K562 (cell line): ENCODE data around the gene ERGIC1. TPM values are rescaled to one million over a fixed set of nuclear protein-coding genes. Genes with fewer than 3 reads are reported as not detected.
"Not testable (repeated sequence)": the region's sequence is repeated elsewhere in the genome, so short reads cannot be mapped to it uniquely, and the experiment has no call there.

Experiments
- ATAC-seq: fragments of 200-7000 bp; cut with Tn5 transposase; 3 replicates; pipeline ENCODE4 v1.9.1; 2020; ENCODE audit warnings: moderate library complexity
- BruUV-seq: library from RNA; stranded (reverse); fragments of 400-500 nt; replicated peaks from 2 replicates; lab custom pipeline; 2021; lab: Mats Ljungman, UMichigan
- CTCF ChIA-PET: fragments of 300-600 bp; formaldehyde crosslinking; extraction: SDS; loops from one replicate; lab custom pipeline; 2021; ENCODE audit warnings: low intra/inter-chr PET ratio; lab: Yijun Ruan, JAX
- POLR2A ChIA-PET: fragments of 300-600, 350-650 bp; sonication (Branson Sonifier 250); formaldehyde crosslinking; extraction: SDS; loops from one replicate; lab custom pipeline; 2021; ENCODE audit warnings: antibody characterized with exemption, inconsistent platforms; lab: Yijun Ruan, JAX
- DNase-seq, 4 experiments: peaks; one replicate each; pipeline versions ENCODE4 v3.0.0 to v3.0.0-alpha.2; 2011 to 2018; ENCODE audit warnings: low spot score in 3 of 4, mixed read lengths in 3 of 4; ENCODE audit errors: extremely low read depth in 1 of 4
- FAIRE-seq: peaks from 2 replicates; lab custom pipeline; 2011; peaks lifted over from hg19 to GRCh38; lab: Jason Lieb, UNC
- H2AFZ ChIP-seq: 2 replicates; pipeline ENCODE4 v1.6.0; 2011; ENCODE audit warnings: low read depth, low read length, control low read depth, inconsistent platforms
- H3K27ac ChIP-seq: fragments of 200-600 bp; 3 replicates; pipeline ENCODE4 v1.8.0; 2011; ENCODE audit warnings: low read depth, mild to moderate bottlenecking, control low read depth, inconsistent platforms, low read length, moderate library complexity, mixed read lengths; ENCODE audit errors: extremely low read depth
- H3K27me3 ChIP-seq, 2 experiments: fragments of 300-600 bp in 1 of 2; 2 replicates in 1 of 2; 3 replicates in 1 of 2; pipeline versions ENCODE4 v1.6.0 to v1.8.0; 2011; ENCODE audit warnings: inconsistent platforms in 2 of 2, low read length in 2 of 2, mild to moderate bottlenecking in 1 of 2, mixed read lengths in 1 of 2, moderate library complexity in 1 of 2; ENCODE audit not compliant: control insufficient read depth in 2 of 2, insufficient read depth in 2 of 2
- H3K36me3 ChIP-seq: fragments of 300-600 bp; 3 replicates; pipeline ENCODE4 v1.8.0; 2011; ENCODE audit warnings: mild to moderate bottlenecking, low read length, inconsistent platforms; ENCODE audit not compliant: control insufficient read depth, insufficient read depth
- H3K4me1 ChIP-seq, 2 experiments: fragments of 200-600 bp in 1 of 2; replicated peaks in 1 of 2; 2 replicates in 1 of 2; 3 replicates in 1 of 2; pipeline versions ENCODE4 v1.5.1 to v1.8.0; 2011; ENCODE audit warnings: inconsistent platforms in 2 of 2, low read length in 2 of 2, mild to moderate bottlenecking in 1 of 2, mixed read lengths in 1 of 2, moderate library complexity in 1 of 2; ENCODE audit not compliant: control insufficient read depth in 2 of 2, insufficient read depth in 2 of 2
- H3K4me2 ChIP-seq: 2 replicates; pipeline ENCODE4 v1.6.1; 2011; ENCODE audit warnings: low read length, control low read depth, inconsistent platforms, mixed read lengths; ENCODE audit not compliant: insufficient read depth
- H3K4me3 ChIP-seq: fragments of 200-600 bp; sonication (generic), shearing (Covaris generic); 2 replicates; pipeline ENCODE4 v1.5.1; 2016; ENCODE audit warnings: control low read depth, inconsistent platforms
- H3K79me2 ChIP-seq: fragments of 200-600 bp; 3 replicates; pipeline ENCODE4 v1.8.0; 2011; ENCODE audit warnings: low read length, inconsistent platforms; ENCODE audit not compliant: control insufficient read depth, insufficient read depth
- H3K9ac ChIP-seq, 2 experiments: 2 replicates each; pipeline versions ENCODE4 v1.6.0 to v1.6.1; 2011; ENCODE audit warnings: low read depth in 2 of 2, low read length in 2 of 2, control low read depth in 1 of 2, inconsistent platforms in 1 of 2, mild to moderate bottlenecking in 1 of 2, mixed read lengths in 1 of 2; ENCODE audit not compliant: insufficient read depth in 1 of 2
- H3K9me1 ChIP-seq: one replicate; pipeline ENCODE4 v1.6.0; 2011; ENCODE audit warnings: inconsistent platforms, mild to moderate bottlenecking, low read length, moderate library complexity; ENCODE audit not compliant: control insufficient read depth, insufficient read depth
- H3K9me3 ChIP-seq: replicated peaks from 2 replicates; pipeline ENCODE4 v1.5.1; 2011; ENCODE audit warnings: low read depth, low read length, inconsistent platforms; ENCODE audit not compliant: control insufficient read depth, insufficient read depth
- H4K20me1 ChIP-seq: replicated peaks from 2 replicates; pipeline ENCODE4 v1.6.1; 2011; ENCODE audit warnings: low read length, inconsistent platforms, mixed read lengths; ENCODE audit not compliant: control insufficient read depth, insufficient read depth
- CBX2 ChIP-seq: fragments of 200-600 bp; sonication (generic); IDR thresholded peaks from one replicate; pipeline ENCODE4 v1.6.1; 2012; ENCODE audit warnings: mild to moderate bottlenecking, low read length, inconsistent platforms; ENCODE audit not compliant: insufficient read depth, poor library complexity, severe bottlenecking
- DNMT1 ChIP-seq: fragments of 450-650 bp; IDR thresholded peaks from 2 replicates; pipeline ENCODE4 v1.6.1; 2016; ENCODE audit warnings: antibody characterized with exemption, mild to moderate bottlenecking
- ETV1 ChIP-seq: fragments of 450-650 bp; conservative IDR thresholded peaks from 2 replicates; pipeline ENCODE4 v1.6.1; 2016; ENCODE audit warnings: missing genetic modification characterization, control low read depth, low read depth, missing compliant biosample characterization
- SETDB1 ChIP-seq: IDR thresholded peaks from one replicate; pipeline ENCODE4 v1.6.1; 2012; ENCODE audit warnings: low read length, control low read depth, inconsistent platforms
- TAF7 ChIP-seq: fragments of 450-650 bp; IDR thresholded peaks from 2 replicates; pipeline ENCODE4 v1.6.1; 2016; ENCODE audit warnings: missing genetic modification characterization, missing compliant biosample characterization
- TCF3 ChIP-seq: sonication (generic); formaldehyde crosslinking; IDR thresholded peaks from 2 replicates; pipeline ENCODE4 v1.4.0; 2020; ENCODE audit warnings: mild to moderate bottlenecking, missing genetic modification reagents
- ZFP91 ChIP-seq: sonication (generic); formaldehyde crosslinking; IDR thresholded peaks from 2 replicates; pipeline ENCODE4 v1.8.0; 2022; ENCODE audit warnings: mild to moderate bottlenecking, missing genetic modification reagents
- WGBS: fragments of 100-300 bp; shearing (Covaris generic); methylation state at CpG from one replicate; pipeline ENCODE4 v1.1.6; 2016; ENCODE audit warnings: low coverage, mixed read lengths; ENCODE audit not compliant: insufficient coverage; ENCODE audit errors: missing lambda C conversion rate; 5-methylcytosine and 5-hydroxymethylcytosine counted together
- in situ Hi-C: fragments of 300-500 bp; cut with MboI; formaldehyde crosslinking; loops from 4 replicates; pipeline ENCODE4 v1.15.0; 2018; ENCODE audit warnings: inconsistent platforms, mixed read lengths
- intact Hi-C: fragments of 100-400 bp; cut with micrococcal nuclease; formaldehyde crosslinking; loops from 2 replicates; pipeline ENCODE4 v1.14.2; 2022
- polyA plus RNA-seq, 8 experiments: library from polyadenylated mRNA; depleted of rRNA in 4 of 8; stranded (reverse) in 5 of 8; unstranded in 3 of 8; fragments of >200 nt; fragmentation: Nextera tagmentation in 2 of 8; fragmentation: Illumina TruSeq in 1 of 8; extraction: Ambion mirVana in 2 of 8; extraction: Trizol in 1 of 8; gene quantifications; 2 replicates each; pipeline versions ENCODE4 v1.2.1 to v1.2.3, GENCODE V29; 2011 to 2014; ENCODE audit warnings: inconsistent platforms in 1 of 8, missing spikeins in 1 of 8
- total RNA-seq, 7 experiments: library from RNA; depleted of rRNA in 6 of 7; stranded (reverse); fragments of >200 nt in 6 of 7; fragmentation: Illumina TruSeq in 2 of 7; extraction: Trizol in 2 of 7; gene quantifications; 2 replicates each; pipeline versions ENCODE4 v1.2.1 to v1.2.3, GENCODE V29; 2011 to 2021; ENCODE audit warnings: low replicate concordance in 1 of 7
- TF ChIP-seq, protein P1 (sequence below): sonication (generic); formaldehyde crosslinking; IDR thresholded peaks from 2 replicates; pipeline ENCODE4 v1.8.0; 2022; ENCODE audit warnings: missing genetic modification reagents, mild to moderate bottlenecking, borderline replicate concordance

Gene ERGIC1
- total and polyA plus RNA-seq, 9 of the 15 experiments (the other 6 are each of a cell fraction or from before 2014, with no cell fraction given), result 5.5 to 68.4 (median 36.4) TPM

DNA sequence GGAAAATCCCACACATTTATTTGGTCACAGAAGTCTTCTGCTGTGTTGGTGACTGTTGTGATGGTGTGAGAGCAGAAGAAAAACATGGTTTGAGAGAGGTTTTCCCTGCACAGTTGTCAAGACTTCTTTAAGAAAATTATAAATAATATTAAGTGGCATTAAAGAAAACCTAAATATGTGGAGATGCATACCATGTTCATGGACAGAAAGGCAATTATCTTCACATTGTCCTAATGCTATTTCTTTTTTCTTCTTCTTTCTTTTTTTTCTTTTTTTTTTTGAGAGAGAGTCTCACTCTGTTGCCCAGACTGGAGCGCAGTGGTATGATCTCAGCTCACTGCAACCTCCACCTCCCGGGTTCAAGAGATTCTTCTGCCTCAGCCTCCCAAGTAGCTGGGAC, 24.3 kb upstream of the ERGIC1 start (continued):
- TF ChIP-seq ETV1 (tag) (no peak), TAF7 (tag) (no peak), CBX2 (no peak), ZFP91 (CRISPR knock-in tag) (no peak), SETDB1 (no peak), DNMT1 (no peak), TCF3 (no peak)
- TF ChIP-seq, protein P1, sequence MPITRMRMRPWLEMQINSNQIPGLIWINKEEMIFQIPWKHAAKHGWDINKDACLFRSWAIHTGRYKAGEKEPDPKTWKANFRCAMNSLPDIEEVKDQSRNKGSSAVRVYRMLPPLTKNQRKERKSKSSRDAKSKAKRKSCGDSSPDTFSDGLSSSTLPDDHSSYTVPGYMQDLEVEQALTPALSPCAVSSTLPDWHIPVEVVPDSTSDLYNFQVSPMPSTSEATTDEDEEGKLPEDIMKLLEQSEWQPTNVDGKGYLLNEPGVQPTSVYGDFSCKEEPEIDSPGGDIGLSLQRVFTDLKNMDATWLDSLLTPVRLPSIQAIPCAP, result no peak

DNA sequence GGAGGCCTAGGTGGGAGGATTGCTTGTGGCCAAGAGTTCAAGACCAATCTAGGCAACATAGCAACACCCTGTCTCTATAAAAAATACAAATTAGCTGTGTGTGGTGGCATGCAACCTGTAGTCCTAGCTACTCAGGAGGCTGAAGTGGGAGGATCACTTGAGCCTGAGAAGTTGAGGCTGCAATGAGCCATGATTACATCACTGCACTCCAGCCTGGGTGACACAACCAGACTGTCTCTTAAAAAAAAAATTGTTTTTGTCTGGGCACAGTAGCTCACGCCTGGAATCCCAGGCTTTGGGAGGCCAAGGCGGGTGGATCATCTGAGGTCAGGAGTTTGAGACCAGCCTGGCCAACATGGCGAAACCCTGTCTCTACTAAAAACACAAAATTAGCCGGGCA, 23.1 kb upstream of the ERGIC1 start:
- FAIRE-seq, ATAC-seq, H3K79me2 ChIP-seq, H3K9me3 ChIP-seq, H2AFZ ChIP-seq, H3K4me2 ChIP-seq, H3K27me3 ChIP-seq, H3K4me3 ChIP-seq, in situ Hi-C loops, DNase-seq, H3K9ac ChIP-seq, H3K27ac ChIP-seq, CTCF ChIA-PET, intact Hi-C loops, H3K9me1 ChIP-seq, BruUV-seq, H4K20me1 ChIP-seq, H3K36me3 ChIP-seq: not testable (repeated sequence)
- 73% methylated on average over 2 of the region's 4 CpGs for WGBS
- H3K4me1 ChIP-seq, result peaks cover 20 to 24% of the 10 kb centered on the region in 2 experiments; a peak in 4 of 5 replicates
- POLR2A ChIA-PET, result interaction anchor here (1.9 kb wide), 1 partner anchor 17 kb away, joined by 4 read pairs; no protein-coding TSS in a partner anchor
